WTC11 (cell line): ENCODE results near the gene UGT1A7. TPM values are rescaled to one million over a fixed set of nuclear protein-coding genes. Genes with fewer than 3 reads are reported as not detected.

Source experiments
- ATAC-seq: fragments of 200-7000 bp; cut with Tn5 transposase; 2 replicates; pipeline ENCODE4 v1.10.0; 2021; ENCODE audit warnings: mild to moderate bottlenecking, moderate library complexity
- CTCF ChIA-PET: fragments of 300-600 bp; sonication (Branson Sonifier 250); formaldehyde crosslinking; loops from one replicate; lab custom pipeline; 2021; ENCODE audit warnings: antibody characterized with exemption; lab: Charles Lee
- POLR2A ChIA-PET: fragments of 350-600 bp; sonication (Branson Sonifier 250); formaldehyde crosslinking; loops from one replicate; lab custom pipeline; 2021; ENCODE audit warnings: antibody characterized with exemption; lab: Charles Lee
- DNase-seq: peaks from one replicate; pipeline ENCODE4 v3.0.0; 2021; ENCODE audit warnings: low spot score
- H3K27ac Mint-ChIP-seq: 2 replicates; pipeline ENCODE4 v1.8.0; 2021; ENCODE audit warnings: mixed read lengths
- H3K27me3 Mint-ChIP-seq: 2 replicates; pipeline ENCODE4 v1.8.0; 2021; ENCODE audit warnings: low read depth, mild to moderate bottlenecking, moderate library complexity, mixed read lengths
- H3K36me3 Mint-ChIP-seq: 2 replicates; pipeline ENCODE4 v1.8.0; 2021; ENCODE audit warnings: mixed read lengths
- H3K4me1 Mint-ChIP-seq: 2 replicates; pipeline ENCODE4 v1.8.0; 2022; ENCODE audit warnings: mixed read lengths
- H3K4me3 Mint-ChIP-seq: 2 replicates; pipeline ENCODE4 v1.8.0; 2021; ENCODE audit warnings: mild to moderate bottlenecking, moderate library complexity, mixed read lengths
- H3K9me3 Mint-ChIP-seq: 2 replicates; pipeline ENCODE4 v1.8.0; 2021; ENCODE audit warnings: mixed read lengths
- CREM ChIP-seq: sonication (generic); formaldehyde crosslinking; IDR thresholded peaks from 2 replicates; pipeline ENCODE4 v1.8.1; 2022; ENCODE audit warnings: mild to moderate bottlenecking, missing genetic modification reagents, moderate library complexity
- ELF4 ChIP-seq: sonication (generic); formaldehyde crosslinking; IDR thresholded peaks from 2 replicates; pipeline ENCODE4 v1.8.1; 2022; ENCODE audit warnings: low read depth, mild to moderate bottlenecking, moderate library complexity, missing genetic modification reagents
- EMX1 ChIP-seq: fragments of 250-450 bp; sonication (Bioruptor Pico); IDR thresholded peaks from 2 replicates; pipeline ENCODE4 v1.8.0; 2021; ENCODE audit warnings: mild to moderate bottlenecking
- ETV6 ChIP-seq: sonication (generic); formaldehyde crosslinking; IDR thresholded peaks from 2 replicates; pipeline ENCODE4 v1.8.1; 2022; ENCODE audit warnings: mild to moderate bottlenecking, missing genetic modification reagents
- FOXJ3 ChIP-seq: sonication (generic); formaldehyde crosslinking; IDR thresholded peaks from 2 replicates; pipeline ENCODE4 v1.9.0; 2021; ENCODE audit warnings: missing genetic modification reagents, mild to moderate bottlenecking, borderline replicate concordance
- FOXP1 ChIP-seq: sonication (generic); formaldehyde crosslinking; IDR thresholded peaks from 2 replicates; pipeline ENCODE4 v1.8.0; 2022; ENCODE audit warnings: missing genetic modification reagents, mild to moderate bottlenecking, moderate library complexity, borderline replicate concordance
- HMGA2 ChIP-seq: fragments of 250-450 bp; sonication (Bioruptor Pico); IDR thresholded peaks from 2 replicates; pipeline ENCODE4 v1.4.0; 2021; ENCODE audit warnings: mild to moderate bottlenecking, moderate library complexity
- KAT7 ChIP-seq: sonication (generic); formaldehyde crosslinking; IDR thresholded peaks from 2 replicates; pipeline ENCODE4 v1.8.1; 2023; ENCODE audit warnings: missing genetic modification reagents, mild to moderate bottlenecking, borderline replicate concordance
- MYBL2 ChIP-seq: sonication (generic); formaldehyde crosslinking; IDR thresholded peaks from 2 replicates; pipeline ENCODE4 v1.8.1; 2023; ENCODE audit warnings: mild to moderate bottlenecking, moderate library complexity, missing genetic modification reagents
- NFYB ChIP-seq: sonication (generic); formaldehyde crosslinking; conservative IDR thresholded peaks from 2 replicates; pipeline ENCODE4 v1.8.0; 2022; ENCODE audit warnings: low read depth, missing genetic modification reagents
- NR3C1 ChIP-seq: sonication (generic); formaldehyde crosslinking; conservative IDR thresholded peaks from 2 replicates; pipeline ENCODE4 v1.8.1; 2023; ENCODE audit warnings: low read depth, mild to moderate bottlenecking, missing genetic modification reagents
- PRRX2 ChIP-seq: fragments of 250-450 bp; sonication (Bioruptor Pico); IDR thresholded peaks from 2 replicates; pipeline ENCODE4 v1.8.0; 2021; ENCODE audit warnings: mild to moderate bottlenecking
- TEAD4 ChIP-seq: sonication (generic); formaldehyde crosslinking; IDR thresholded peaks from 2 replicates; pipeline ENCODE4 v1.8.0; 2022; ENCODE audit warnings: mild to moderate bottlenecking, missing genetic modification reagents
- TP53 ChIP-seq: sonication (generic); formaldehyde crosslinking; IDR thresholded peaks from 2 replicates; pipeline ENCODE4 v1.8.1; 2023; ENCODE audit warnings: mild to moderate bottlenecking, missing genetic modification reagents
- ZBTB21 ChIP-seq: sonication (generic); formaldehyde crosslinking; IDR thresholded peaks from 2 replicates; pipeline ENCODE4 v1.8.1; 2023; ENCODE audit warnings: mild to moderate bottlenecking, missing genetic modification reagents, borderline replicate concordance
- ZNF396 ChIP-seq: fragments of 250-450 bp; sonication (Bioruptor Pico); IDR thresholded peaks from 2 replicates; pipeline ENCODE4 v1.8.0; 2021; ENCODE audit warnings: mild to moderate bottlenecking, moderate library complexity, borderline replicate concordance
- ZNF416 ChIP-seq: fragments of 250-450 bp; sonication (Bioruptor Pico); IDR thresholded peaks from 2 replicates; pipeline ENCODE4 v1.9.0; 2021; ENCODE audit warnings: mild to moderate bottlenecking, inconsistent platforms
- total RNA-seq: library from RNA; stranded (reverse); gene quantifications from 3 replicates; pipeline ENCODE4 v1.2.3, GENCODE V29; 2021
- TF ChIP-seq, protein P1 (sequence below): sonication (generic); formaldehyde crosslinking; IDR thresholded peaks from 2 replicates; pipeline ENCODE4 v1.8.1; 2023; ENCODE audit warnings: mild to moderate bottlenecking, missing genetic modification reagents, moderate library complexity
- TF ChIP-seq, protein P2 (sequence below): fragments of 200-600 bp; IDR thresholded peaks from 2 replicates; pipeline ENCODE4 v1.8.0; 2022; ENCODE audit warnings: antibody characterized with exemption
- TF ChIP-seq, protein P3 (sequence below): fragments of 250-450 bp; sonication (Bioruptor Pico); IDR thresholded peaks from 2 replicates; pipeline ENCODE4 v1.9.0; 2021; ENCODE audit warnings: mild to moderate bottlenecking
- TF ChIP-seq, protein P4 (sequence below): fragments of 250-450 bp; sonication (Bioruptor Pico); IDR thresholded peaks from 2 replicates; pipeline ENCODE4 v1.9.0; 2021; ENCODE audit warnings: moderate library complexity, mild to moderate bottlenecking, inconsistent platforms, borderline replicate concordance
- TF ChIP-seq, protein P5 (sequence below): sonication (generic); formaldehyde crosslinking; IDR thresholded peaks from 2 replicates; pipeline ENCODE4 v1.8.1; 2023; ENCODE audit warnings: mild to moderate bottlenecking, missing genetic modification reagents
- TF ChIP-seq, protein P6 (sequence below): fragments of 250-450 bp; sonication (Bioruptor Pico); IDR thresholded peaks from 2 replicates; pipeline ENCODE4 v1.8.0; 2021; ENCODE audit warnings: mild to moderate bottlenecking
- TF ChIP-seq, protein P7 (sequence below): sonication (generic); formaldehyde crosslinking; IDR thresholded peaks from 2 replicates; pipeline ENCODE4 v1.8.1; 2022; ENCODE audit warnings: mild to moderate bottlenecking, missing genetic modification reagents, moderate library complexity, borderline replicate concordance

The UGT1A7 gene
- total RNA-seq, 1 experiment from 2014 or later, result not detected

DNA sequence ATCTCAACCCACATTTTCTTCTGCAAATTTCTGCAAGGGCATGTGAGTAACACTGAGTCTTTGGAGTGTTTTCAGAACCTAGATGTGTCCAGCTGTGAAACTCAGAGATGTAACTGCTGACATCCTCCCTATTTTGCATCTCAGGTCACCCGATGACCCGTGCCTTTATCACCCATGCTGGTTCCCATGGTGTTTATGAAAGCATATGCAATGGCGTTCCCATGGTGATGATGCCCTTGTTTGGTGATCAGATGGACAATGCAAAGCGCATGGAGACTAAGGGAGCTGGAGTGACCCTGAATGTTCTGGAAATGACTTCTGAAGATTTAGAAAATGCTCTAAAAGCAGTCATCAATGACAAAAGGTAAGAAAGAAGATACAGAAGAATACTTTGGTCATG lies 86.4 kb downstream of the UGT1A7 start:
- Mint-ChIP-seq H3K36me3 (no peaks in the 10 kb centered on the region), H3K27ac (no peak overlapping the region), H3K4me3 (no peak overlapping the region), H3K27me3 (peaks cover 5% of the 10 kb centered on the region; the same call in 1 of the 2 replicates), H3K9me3 (peaks cover 12% of the 10 kb centered on the region), H3K4me1 (peaks cover 3% of the 10 kb centered on the region)
- ATAC-seq, result no peak
- POLR2A ChIA-PET, result no interaction called here
- no peak for DNase-seq
- CTCF ChIA-PET, result no interaction called here
- TF ChIP-seq, protein P1, sequence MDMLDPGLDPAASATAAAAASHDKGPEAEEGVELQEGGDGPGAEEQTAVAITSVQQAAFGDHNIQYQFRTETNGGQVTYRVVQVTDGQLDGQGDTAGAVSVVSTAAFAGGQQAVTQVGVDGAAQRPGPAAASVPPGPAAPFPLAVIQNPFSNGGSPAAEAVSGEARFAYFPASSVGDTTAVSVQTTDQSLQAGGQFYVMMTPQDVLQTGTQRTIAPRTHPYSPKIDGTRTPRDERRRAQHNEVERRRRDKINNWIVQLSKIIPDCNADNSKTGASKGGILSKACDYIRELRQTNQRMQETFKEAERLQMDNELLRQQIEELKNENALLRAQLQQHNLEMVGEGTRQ (CRISPR knock-in tag), result no peak
- TF ChIP-seq CREM (CRISPR knock-in tag) (no peak), TEAD4 (CRISPR knock-in tag) (no peak), ZNF416 (CRISPR knock-in tag) (no peak), ZNF396 (CRISPR knock-in tag) (no peak), EMX1 (no peak)
- TF ChIP-seq, all 79 proteins: peak for 0

DNA sequence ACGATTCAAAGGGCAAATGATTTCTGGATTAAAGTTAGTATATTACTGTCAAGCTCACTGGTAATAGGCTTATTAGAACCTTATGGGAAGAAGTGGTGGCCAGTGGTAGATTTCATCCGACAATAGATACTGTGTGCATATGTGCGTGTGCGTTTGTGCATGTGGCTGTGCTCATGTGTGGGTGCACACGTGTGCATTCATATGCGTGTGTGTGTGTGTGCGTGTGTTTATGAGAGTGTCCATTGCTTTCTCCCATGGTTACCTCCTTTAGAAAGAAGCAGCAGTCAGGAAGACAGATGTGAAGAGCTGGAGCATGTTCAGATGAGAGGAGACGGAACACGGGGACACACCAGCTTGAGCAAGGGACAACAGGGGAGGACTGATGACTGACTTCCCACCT lies 87.6 kb downstream of the UGT1A7 start:
- H3K9me3 Mint-ChIP-seq, result peaks cover 11% of the 10 kb centered on the region
- no peak overlapping the region for H3K27ac Mint-ChIP-seq
- H3K36me3 Mint-ChIP-seq, result no peaks in the 10 kb centered on the region
- H3K27me3 Mint-ChIP-seq, result peaks cover 2% of the 10 kb centered on the region; the same call in 1 of the 2 replicates
- DNase-seq, result no peak
- peaks cover 3% of the 10 kb centered on the region for H3K4me1 Mint-ChIP-seq
- TF ChIP-seq HMGA2 (CRISPR knock-in tag), result no peak
- no peak for TF ChIP-seq MYBL2 (CRISPR knock-in tag)
- no peak for TF ChIP-seq NR3C1 (CRISPR knock-in tag)
- TF ChIP-seq KAT7 (CRISPR knock-in tag), result no peak
- TF ChIP-seq, protein P2, sequence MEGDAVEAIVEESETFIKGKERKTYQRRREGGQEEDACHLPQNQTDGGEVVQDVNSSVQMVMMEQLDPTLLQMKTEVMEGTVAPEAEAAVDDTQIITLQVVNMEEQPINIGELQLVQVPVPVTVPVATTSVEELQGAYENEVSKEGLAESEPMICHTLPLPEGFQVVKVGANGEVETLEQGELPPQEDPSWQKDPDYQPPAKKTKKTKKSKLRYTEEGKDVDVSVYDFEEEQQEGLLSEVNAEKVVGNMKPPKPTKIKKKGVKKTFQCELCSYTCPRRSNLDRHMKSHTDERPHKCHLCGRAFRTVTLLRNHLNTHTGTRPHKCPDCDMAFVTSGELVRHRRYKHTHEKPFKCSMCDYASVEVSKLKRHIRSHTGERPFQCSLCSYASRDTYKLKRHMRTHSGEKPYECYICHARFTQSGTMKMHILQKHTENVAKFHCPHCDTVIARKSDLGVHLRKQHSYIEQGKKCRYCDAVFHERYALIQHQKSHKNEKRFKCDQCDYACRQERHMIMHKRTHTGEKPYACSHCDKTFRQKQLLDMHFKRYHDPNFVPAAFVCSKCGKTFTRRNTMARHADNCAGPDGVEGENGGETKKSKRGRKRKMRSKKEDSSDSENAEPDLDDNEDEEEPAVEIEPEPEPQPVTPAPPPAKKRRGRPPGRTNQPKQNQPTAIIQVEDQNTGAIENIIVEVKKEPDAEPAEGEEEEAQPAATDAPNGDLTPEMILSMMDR, result no peak
- no peak for TF ChIP-seq ETV6 (CRISPR knock-in tag)
- TF ChIP-seq ZNF396 (CRISPR knock-in tag), result no peak
- TF ChIP-seq ZBTB21 (CRISPR knock-in tag), result no peak
- TF ChIP-seq, protein P1 (CRISPR knock-in tag), result no peak
- TF ChIP-seq, protein P3, sequence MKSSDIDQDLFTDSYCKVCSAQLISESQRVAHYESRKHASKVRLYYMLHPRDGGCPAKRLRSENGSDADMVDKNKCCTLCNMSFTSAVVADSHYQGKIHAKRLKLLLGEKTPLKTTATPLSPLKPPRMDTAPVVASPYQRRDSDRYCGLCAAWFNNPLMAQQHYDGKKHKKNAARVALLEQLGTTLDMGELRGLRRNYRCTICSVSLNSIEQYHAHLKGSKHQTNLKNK (CRISPR knock-in tag), result no peak
- TF ChIP-seq, protein P4, sequence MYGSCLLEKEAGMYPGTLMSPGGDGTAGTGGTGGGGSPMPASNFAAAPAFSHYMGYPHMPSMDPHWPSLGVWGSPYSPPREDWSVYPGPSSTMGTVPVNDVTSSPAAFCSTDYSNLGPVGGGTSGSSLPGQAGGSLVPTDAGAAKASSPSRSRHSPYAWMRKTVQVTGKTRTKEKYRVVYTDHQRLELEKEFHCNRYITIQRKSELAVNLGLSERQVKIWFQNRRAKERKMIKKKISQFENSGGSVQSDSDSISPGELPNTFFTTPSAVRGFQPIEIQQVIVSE (CRISPR knock-in tag), result no peak
- TF ChIP-seq FOXP1, result no peak
- no peak for TF ChIP-seq ELF4 (CRISPR knock-in tag)
- no peak for TF ChIP-seq NFYB (CRISPR knock-in tag)
- TF ChIP-seq, protein P5, sequence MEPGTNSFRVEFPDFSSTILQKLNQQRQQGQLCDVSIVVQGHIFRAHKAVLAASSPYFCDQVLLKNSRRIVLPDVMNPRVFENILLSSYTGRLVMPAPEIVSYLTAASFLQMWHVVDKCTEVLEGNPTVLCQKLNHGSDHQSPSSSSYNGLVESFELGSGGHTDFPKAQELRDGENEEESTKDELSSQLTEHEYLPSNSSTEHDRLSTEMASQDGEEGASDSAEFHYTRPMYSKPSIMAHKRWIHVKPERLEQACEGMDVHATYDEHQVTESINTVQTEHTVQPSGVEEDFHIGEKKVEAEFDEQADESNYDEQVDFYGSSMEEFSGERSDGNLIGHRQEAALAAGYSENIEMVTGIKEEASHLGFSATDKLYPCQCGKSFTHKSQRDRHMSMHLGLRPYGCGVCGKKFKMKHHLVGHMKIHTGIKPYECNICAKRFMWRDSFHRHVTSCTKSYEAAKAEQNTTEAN, result no peak
- TF ChIP-seq, protein P6, sequence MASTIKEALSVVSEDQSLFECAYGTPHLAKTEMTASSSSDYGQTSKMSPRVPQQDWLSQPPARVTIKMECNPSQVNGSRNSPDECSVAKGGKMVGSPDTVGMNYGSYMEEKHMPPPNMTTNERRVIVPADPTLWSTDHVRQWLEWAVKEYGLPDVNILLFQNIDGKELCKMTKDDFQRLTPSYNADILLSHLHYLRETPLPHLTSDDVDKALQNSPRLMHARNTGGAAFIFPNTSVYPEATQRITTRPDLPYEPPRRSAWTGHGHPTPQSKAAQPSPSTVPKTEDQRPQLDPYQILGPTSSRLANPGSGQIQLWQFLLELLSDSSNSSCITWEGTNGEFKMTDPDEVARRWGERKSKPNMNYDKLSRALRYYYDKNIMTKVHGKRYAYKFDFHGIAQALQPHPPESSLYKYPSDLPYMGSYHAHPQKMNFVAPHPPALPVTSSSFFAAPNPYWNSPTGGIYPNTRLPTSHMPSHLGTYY (CRISPR knock-in tag), result no peak
- TF ChIP-seq PRRX2, result no peak
- no peak for TF ChIP-seq FOXJ3 (CRISPR knock-in tag)
- TF ChIP-seq, protein P7, sequence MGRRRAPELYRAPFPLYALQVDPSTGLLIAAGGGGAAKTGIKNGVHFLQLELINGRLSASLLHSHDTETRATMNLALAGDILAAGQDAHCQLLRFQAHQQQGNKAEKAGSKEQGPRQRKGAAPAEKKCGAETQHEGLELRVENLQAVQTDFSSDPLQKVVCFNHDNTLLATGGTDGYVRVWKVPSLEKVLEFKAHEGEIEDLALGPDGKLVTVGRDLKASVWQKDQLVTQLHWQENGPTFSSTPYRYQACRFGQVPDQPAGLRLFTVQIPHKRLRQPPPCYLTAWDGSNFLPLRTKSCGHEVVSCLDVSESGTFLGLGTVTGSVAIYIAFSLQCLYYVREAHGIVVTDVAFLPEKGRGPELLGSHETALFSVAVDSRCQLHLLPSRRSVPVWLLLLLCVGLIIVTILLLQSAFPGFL (CRISPR knock-in tag), result no peak
- TF ChIP-seq TP53, result no peak
- H3K4me3 Mint-ChIP-seq, result no peak overlapping the region
- POLR2A ChIA-PET, result no interaction called here
- no peak for ATAC-seq
- CTCF ChIA-PET, result no interaction called here
